ENCODE data around the gene TEX12.

Gene TEX12

DNA sequence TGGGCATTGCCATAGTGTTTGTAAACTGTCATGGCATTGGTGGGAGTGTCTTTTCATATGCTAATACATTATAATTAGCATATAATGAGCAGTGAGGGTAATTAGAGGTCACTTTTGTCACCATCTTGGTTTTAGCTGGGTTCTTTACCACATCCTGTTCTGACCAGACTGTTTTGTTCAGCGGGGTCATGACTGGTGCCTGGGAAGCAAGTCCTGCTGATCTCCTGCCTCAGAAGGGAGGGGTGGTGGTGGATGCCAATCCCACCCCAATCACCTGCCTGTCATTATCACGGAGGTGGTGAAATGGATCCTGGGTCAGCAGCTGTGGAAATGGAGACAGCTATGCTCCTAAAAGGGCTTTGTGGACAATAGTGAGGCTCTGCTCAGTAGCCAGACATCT lies 34.4 kb upstream of the TEX12 start:
- TF ChIP-seq CTCF (IDR thresholded peaks at IDR 0.05; ENCODE audit: insufficient read depth, low read depth, low read length, missing control alignments), result no peak
- peak; percentile 24 for DNase-seq (ENCODE audit: low read depth)
- H3K4me3 ChIP-seq (ENCODE audit: low read depth, low read length), result no peak overlapping the region

- TF ChIP-seq CTCF (IDR thresholded peaks at IDR 0.05; ENCODE audit: insufficient read depth, low read depth, low read length, missing control alignments), result no peak
- no peak overlapping the region for H3K4me3 ChIP-seq (ENCODE audit: low read depth, low read length)
- DNase-seq (ENCODE audit: low read depth), result no peak
These were observed 32.7 kb upstream of the TEX12 start for GRCh38 chr11:112134473-112134872.

GRCh38 chr11:112143597-112143996 lies 23.6 kb upstream of the TEX12 start:
- TF ChIP-seq CTCF (IDR thresholded peaks at IDR 0.05; ENCODE audit: insufficient read depth, low read depth, low read length, missing control alignments), result no peak
- no peak for DNase-seq (ENCODE audit: low read depth)
- H3K4me3 ChIP-seq (ENCODE audit: low read depth, low read length), result no peak overlapping the region

GRCh38 chr11:112150517-112150916 lies 16.7 kb upstream of the TEX12 start:
- H3K4me3 ChIP-seq (ENCODE audit: low read depth, low read length), result no peak overlapping the region
- no peak for DNase-seq (ENCODE audit: low read depth)
- TF ChIP-seq CTCF (IDR thresholded peaks at IDR 0.05; ENCODE audit: insufficient read depth, low read depth, low read length, missing control alignments), result no peak

- TF ChIP-seq CTCF (IDR thresholded peaks at IDR 0.05; ENCODE audit: insufficient read depth, low read depth, low read length, missing control alignments), result no peak
- H3K4me3 ChIP-seq (ENCODE audit: low read depth, low read length), result no peak overlapping the region
- no peak for DNase-seq (ENCODE audit: low read depth)
These were observed 10.8 kb upstream of the TEX12 start for GRCh38 chr11:112156153-112156955.

GRCh38 chr11:112156956-112157766 lies 10.0 kb upstream of the TEX12 start:
- TF ChIP-seq CTCF (IDR thresholded peaks at IDR 0.05; ENCODE audit: insufficient read depth, low read depth, low read length, missing control alignments), result no peak
- DNase-seq (ENCODE audit: low read depth), result no peak
- H3K4me3 ChIP-seq (ENCODE audit: low read depth, low read length), result no peak overlapping the region
